ENCODE measurements around the gene SP110.
"Not testable (repeated sequence)": the region's sequence is repeated elsewhere in the genome, so short reads cannot be mapped to it uniquely, and the experiment has no call there.

The SP110 gene

DNA sequence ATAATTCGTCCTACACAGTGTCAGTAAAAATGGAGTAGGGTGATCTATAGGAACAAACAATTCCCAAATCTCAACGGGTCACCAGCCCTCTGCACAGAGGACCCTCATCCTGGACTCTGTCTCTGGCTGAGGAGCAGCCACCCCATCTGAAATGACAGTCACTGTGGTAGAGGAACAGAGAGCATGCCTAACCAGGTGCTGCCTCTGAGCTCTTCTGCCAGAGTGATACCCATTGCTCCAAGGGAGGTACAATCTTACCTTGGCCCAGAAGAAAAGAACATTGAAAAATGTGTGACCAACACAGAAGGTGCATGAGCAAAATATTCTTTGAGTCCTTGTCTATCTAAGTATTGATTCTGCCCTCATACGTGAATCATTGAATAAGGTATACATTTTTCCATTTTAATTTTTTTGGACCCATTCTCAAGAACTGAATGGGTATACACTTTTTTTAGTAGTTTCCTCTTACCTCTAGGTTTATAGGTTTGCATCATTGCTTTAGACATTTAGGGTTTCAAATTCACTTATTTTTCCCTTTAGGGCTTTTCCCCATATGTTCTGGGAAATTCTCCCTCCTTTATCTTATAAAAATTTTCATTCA is 14.4 kb upstream of the SP110 start:
- no peak for FAIRE-seq
- no peak for TF ChIP-seq POLR2A (IDR thresholded peaks at IDR 0.05; ENCODE audit: low read depth, low read length)
- DNase-seq (ENCODE audit: insufficient read length, low spot score), result no peak

DNA sequence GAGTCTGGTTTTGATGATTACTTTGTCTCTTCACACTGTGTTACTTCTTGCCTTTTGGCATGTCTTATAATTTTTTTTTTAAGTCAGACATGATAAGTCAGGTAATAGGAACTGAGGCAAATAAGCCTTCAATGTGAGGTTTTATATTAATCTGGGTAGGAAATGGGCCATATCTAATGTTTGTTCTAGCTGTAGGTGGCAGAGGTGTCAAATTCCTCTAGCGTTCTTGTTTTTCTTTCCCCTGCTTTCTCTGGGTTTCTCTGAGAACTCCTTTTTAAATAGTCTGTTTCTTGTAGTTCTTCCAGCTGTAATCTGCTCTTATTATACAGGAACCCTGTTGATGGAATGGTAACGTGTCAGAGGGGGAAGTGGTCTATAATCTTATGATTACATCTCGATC is 11.5 kb upstream of the SP110 start:
- no peak for FAIRE-seq

DNA sequence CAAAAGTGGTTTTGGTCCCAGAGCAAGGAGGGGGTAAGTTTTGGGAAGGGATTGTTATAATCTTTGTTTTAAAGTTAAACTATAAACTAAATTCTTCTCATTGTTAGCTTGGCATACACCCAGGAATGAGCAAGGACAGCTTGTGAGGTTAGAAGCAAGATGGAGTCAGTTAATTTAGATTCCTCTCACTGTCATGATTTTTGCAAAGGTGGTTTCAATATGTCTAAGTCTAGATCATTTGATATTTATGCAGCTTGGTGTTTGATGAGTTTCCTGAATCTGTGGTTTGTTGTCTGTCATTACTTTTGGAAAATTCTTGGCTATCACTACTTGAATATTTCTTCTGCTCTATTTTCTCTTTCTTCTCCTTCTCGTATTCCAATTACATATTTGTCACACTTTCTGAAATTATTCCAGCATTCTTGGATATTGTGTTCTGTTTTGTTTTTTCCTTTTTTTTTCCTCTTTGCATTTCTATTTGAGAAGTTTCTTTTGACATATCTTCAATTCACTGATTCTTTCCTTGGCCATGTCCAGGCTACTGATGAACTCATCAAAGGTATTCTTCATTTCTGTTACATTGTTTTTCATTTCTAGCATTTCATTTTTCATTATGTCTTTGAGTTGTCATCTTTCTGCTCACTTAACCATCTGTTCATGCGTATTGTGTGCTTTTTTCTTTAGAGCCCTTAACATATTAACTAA is 10.9 kb upstream of the SP110 start:
- FAIRE-seq (no peak), DNase-seq (ENCODE audit: insufficient read length, low spot score) (no peak)
- TF ChIP-seq POLR2A (IDR thresholded peaks at IDR 0.05; ENCODE audit: low read depth, low read length), result no peak

More for the DNA sequence above, 11.5 kb upstream of the SP110 start:
- no peak for TF ChIP-seq POLR2A (IDR thresholded peaks at IDR 0.05; ENCODE audit: low read depth, low read length)
- DNase-seq (ENCODE audit: insufficient read length, low spot score), result no peak

DNA sequence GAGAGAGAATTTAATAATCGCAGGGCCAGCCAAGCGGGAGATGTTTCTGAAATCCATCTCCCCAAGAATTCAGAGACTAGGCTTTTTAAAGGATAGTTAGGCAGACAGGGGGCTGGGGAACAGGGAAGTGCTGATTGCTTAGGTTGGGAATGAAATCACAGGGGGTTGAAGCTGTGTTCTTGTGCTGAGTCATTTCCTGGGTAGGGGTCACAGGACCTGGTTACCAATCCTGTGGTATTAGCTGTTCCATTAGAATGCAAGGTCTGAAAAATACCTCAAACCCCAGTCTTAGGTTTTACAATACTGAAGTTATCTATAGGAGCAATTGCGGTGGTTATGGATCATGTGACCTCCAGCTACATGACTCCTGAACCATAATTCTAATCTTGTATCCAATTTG is 10.3 kb upstream of the SP110 start:
- FAIRE-seq (peak; percentile 43), DNase-seq (ENCODE audit: insufficient read length, low spot score) (no peak)
- TF ChIP-seq POLR2A (IDR thresholded peaks at IDR 0.05; ENCODE audit: low read depth, low read length), result no peak

DNA sequence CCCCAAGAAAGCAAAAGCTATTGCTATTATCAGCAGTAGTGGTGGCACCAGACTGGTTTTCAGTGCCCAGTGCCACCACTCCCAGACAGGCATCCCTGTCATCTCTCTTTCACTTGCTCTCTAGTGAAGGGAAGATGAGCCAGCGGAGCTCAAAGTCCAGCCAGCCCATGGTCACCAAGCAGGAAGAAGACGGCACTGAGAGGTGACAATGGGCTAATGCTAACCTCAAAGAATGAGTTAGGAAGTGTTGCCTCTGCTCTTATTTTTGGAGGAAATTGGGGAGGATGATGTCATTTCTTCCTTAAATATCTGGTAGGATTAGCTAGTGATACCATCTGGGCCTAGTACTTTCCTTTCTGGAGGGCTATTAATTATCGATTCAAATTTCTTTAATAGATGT is 7.4 kb upstream of the SP110 start:
- DNase-seq (ENCODE audit: insufficient read length, low spot score) (no peak), FAIRE-seq (no peak)
- TF ChIP-seq POLR2A (IDR thresholded peaks at IDR 0.05; ENCODE audit: low read depth, low read length), result no peak

DNA sequence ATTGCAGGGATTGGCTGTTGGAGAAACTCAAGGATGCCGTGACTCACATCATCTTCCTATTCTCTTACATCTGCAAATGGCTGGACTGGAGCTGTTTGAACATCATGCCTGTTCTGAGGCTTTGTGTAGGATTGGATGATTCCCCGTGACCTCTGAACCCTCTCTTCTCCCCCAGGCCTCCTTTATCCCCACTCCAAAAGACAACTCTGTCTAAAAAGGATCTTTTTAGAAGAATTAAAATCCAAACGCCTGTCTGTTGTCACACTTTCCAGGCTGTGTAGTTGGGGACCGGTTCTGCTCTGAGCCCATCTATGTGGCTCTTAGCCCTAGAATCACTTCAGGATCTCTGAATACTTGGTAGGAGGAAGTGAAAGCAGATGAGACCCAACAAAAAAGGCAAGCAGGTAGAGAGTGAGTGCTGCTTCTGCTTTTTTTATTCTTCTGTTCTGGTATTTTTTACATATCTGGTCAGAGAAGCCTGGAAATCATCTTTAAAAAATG is 6.3 kb upstream of the SP110 start:
- FAIRE-seq (no peak), DNase-seq (ENCODE audit: insufficient read length, low spot score) (no peak)
- TF ChIP-seq POLR2A (IDR thresholded peaks at IDR 0.05; ENCODE audit: low read depth, low read length), result no peak

DNA sequence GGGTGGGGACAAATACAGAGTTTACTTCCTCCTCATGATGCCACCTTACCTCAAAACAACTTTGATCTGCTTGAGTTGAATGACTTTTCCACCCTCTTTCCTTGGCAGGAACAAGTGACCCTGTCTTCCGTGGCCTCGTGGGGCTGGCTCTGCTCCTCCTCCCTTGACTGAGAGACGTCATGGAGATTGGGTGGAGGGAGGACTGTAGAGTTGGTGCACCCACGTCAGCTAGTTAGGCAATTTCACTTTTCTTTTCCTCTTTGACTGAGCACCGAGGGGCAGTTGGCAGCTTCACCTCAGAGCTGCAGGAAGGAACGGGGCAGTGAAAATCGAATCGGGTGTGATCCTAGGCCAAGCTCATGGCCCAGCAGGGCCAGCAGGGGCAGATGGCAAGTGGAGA is 5.7 kb upstream of the SP110 start, which contains the start of gene SP140:
Gene SP140, plus strand, starts transcription at position 251 of the 400 bp plus-strand sequence. Its CDS starts 109 bp downstream, at position 360.
- no peak for FAIRE-seq
- TF ChIP-seq POLR2A (IDR thresholded peaks at IDR 0.05; ENCODE audit: low read depth, low read length), result no peak
- DNase-seq (ENCODE audit: insufficient read length, low spot score), result no peak

DNA sequence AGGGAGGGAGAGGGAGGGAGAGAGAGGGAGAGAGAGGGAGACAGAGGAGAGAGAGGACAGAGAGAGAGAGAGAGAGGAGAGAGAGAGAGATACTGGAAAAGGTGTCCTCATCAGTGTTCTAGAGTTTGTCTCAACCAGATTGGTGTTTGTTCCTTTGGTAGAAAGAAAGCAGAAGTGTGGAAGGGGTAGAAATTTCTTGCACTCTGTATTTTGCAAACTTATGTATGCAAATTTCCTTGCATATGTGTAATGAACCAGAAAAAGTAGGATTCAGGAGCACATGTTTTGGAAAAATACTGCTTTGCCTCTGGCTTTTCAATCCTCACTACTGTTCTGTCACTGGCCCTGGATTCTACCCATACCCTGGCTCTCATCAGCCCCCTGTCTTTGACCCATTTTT is 4.7 kb upstream of the SP110 start:
- no peak for FAIRE-seq
- no peak for TF ChIP-seq POLR2A (IDR thresholded peaks at IDR 0.05; ENCODE audit: low read depth, low read length)
- DNase-seq (ENCODE audit: insufficient read length, low spot score), result no peak

DNA sequence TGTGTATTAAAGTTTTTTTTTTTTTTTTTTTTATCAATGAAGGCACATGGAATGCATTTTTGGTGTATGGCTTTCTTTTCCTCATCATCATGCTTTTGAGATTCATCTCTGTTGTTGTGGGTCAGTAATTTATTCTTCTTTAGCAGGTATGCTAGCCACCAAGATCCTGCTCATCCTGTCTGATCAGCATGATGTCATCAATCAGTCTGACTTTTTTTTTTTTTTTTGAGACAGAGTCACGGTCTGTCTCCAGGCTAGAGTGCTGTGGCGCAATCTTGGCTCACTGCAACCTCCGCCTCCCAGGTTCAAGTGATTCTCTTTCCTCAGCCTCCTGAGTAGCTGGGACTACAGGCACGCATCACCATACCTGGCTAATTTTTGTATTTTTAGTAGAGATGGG is 3.0 kb upstream of the SP110 start:
- not testable (repeated sequence) for FAIRE-seq; DNase-seq (ENCODE audit: insufficient read length, low spot score)

DNA sequence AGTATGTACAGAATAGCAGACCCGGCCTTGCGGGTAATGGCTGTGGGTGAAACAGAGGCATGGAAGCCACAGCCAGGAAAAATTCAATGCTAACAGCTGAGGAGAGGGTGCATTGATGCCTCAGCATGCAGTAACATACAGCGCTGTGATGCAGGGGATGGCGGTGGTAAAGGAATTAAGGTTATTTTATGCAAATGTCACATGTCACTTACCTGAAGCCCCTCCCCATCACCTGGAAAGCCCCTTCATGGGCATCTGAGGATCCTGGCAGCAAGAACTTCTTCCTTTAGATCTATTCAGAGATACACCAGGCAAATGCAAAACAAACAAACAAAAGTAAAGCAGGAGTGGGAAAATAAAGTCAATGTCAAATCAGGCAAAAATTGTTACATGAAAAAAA is 1.7 kb upstream of the SP110 start:
- DNase-seq (ENCODE audit: insufficient read length, low spot score) (no peak), FAIRE-seq (no peak)
- TF ChIP-seq POLR2A (IDR thresholded peaks at IDR 0.05; ENCODE audit: low read depth, low read length), result no peak

DNA sequence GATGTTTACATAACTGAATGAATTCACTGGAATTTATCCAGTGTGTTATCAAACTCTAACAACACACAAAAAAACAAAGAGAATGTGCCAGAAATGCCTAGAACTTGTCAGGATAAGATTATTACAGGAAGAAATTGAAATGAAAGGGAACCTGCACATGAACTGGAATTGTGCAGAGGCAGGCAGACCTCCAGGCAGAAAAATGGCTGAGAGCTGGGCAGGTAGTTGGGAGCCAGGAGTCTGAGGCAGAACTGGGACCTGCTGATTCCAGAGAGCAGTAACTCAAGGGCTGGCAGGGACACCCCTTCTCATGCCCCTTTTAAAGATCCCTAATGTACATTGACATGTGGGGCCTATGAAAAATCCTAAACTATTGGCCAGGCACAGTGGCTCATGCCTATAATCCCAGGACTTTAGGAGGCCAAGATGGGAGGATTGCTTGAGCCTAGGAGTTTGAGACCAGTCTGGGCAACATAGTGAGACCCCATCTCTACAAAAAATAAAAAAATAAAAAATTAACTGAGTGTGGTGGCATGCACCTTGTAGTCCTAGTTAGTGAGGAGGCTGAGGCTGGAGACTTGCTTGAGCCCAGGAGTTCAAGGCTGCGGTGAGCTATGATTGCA is 674 bp upstream of the SP110 start:
- no peak for FAIRE-seq
- DNase-seq (ENCODE audit: insufficient read length, low spot score), result no peak
- TF ChIP-seq POLR2A (IDR thresholded peaks at IDR 0.05; ENCODE audit: low read depth, low read length), result no peak

DNA sequence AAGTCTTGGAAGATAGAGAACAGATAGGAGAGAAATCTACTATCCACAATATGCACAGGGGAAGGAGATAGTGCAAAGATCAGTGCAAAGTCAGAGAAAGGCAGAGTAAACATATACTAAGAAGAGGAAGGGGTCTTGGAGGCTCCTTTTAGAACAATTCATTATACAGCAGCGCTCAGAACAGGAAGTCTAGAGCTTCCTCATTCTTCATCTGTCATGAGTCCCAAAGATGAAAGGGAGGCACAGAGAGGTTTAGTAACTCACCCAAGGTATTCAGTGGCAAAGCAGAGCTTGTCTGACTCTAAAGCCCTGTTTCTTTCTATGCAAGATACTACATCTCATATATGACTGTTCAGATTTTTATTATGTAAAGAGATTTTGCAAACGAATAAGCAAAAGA is 1.4 kb downstream of the SP110 start:
- FAIRE-seq (no peak), DNase-seq (ENCODE audit: insufficient read length, low spot score) (no peak)
- no peak for TF ChIP-seq POLR2A (IDR thresholded peaks at IDR 0.05; ENCODE audit: low read depth, low read length)

DNA sequence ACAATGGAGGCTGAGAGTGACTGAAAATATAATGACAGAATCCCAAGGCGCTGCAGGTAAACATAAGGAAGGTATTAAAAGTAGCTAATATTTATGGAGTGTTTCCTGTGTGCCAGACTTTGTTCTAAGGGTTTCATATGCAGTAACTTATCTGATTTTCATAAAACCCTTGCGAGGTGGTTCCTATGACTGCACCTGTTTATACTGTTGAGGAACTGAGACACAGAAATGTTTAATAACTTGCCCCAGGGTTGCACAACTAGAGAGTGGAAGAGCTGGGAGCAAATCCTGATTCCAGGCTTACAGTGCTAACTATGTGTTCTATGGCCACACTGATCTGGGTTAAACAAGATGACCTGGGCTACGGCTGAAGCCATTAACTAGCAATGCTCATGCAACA is 2.4 kb downstream of the SP110 start:
- DNase-seq (ENCODE audit: insufficient read length, low spot score) (no peak), FAIRE-seq (no peak)
- no peak for TF ChIP-seq POLR2A (IDR thresholded peaks at IDR 0.05; ENCODE audit: low read depth, low read length)

DNA sequence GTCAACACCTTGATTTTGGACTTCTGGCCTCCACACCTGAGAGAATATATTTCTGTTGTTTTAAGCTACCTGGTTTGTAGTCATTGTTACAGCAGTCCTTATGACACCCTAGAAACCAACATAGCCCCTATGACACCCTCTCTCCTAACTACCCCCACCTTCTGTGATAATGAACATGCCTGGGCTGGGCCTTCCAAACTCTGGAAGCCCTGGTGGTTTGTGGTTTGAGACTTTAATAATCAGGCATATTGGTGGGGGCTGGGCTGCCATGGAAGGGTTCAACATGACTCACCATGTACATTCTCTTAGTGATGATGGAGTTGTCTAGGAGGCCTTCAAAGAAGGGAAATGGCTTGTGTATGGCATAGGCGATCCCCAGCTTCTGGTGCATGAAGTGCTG is 3.3 kb downstream of the SP110 start:
- no peak for DNase-seq (ENCODE audit: insufficient read length, low spot score)
- FAIRE-seq, result no peak
- TF ChIP-seq POLR2A (IDR thresholded peaks at IDR 0.05; ENCODE audit: low read depth, low read length), result no peak

All from H54 (cell line).